Thoracic aorta (tissue), 2 donors: Measurements from ENCODE around the gene BABAM2. TPM values are rescaled to one million over a fixed set of nuclear protein-coding genes. Genes with fewer than 3 reads are reported as not detected.

Experiments
- ATAC-seq: fragments of 150-250 bp; one replicate; pipeline ENCODE4 v1.8.0; 2017; ENCODE audit warnings: low read depth; ENCODE audit not compliant: insufficient number of reproducible peaks, low FRiP score
- DNase-seq: peaks from one replicate; pipeline ENCODE4 v3.0.0-alpha.2; 2020; ENCODE audit warnings: low spot score
- H3K27ac ChIP-seq, 2 donors: fragments of 200-600 bp; sonication (generic); 1 replicate in 1 of 2; 2 replicates in 1 of 2; pipeline ENCODE4 v1.5.1; 2016; ENCODE audit warnings: mild to moderate bottlenecking in 2 of 2, moderate library complexity in 2 of 2
- H3K27me3 ChIP-seq: fragments of 200-600 bp; sonication (generic); replicated peaks from 2 replicates; pipeline ENCODE4 v1.6.0; 2016; ENCODE audit warnings: mild to moderate bottlenecking; ENCODE audit not compliant: insufficient read depth
- H3K36me3 ChIP-seq: fragments of 200-600 bp; sonication (generic); one replicate; pipeline ENCODE4 v1.5.1; 2016
- H3K4me1 ChIP-seq, 2 donors: fragments of 200-600 bp; sonication (generic); 1 replicate in 1 of 2; 2 replicates in 1 of 2; pipeline versions ENCODE4 v1.5.1 to v1.6.0; 2016; ENCODE audit warnings: low read depth in 2 of 2, mild to moderate bottlenecking in 1 of 2; ENCODE audit not compliant: control insufficient read depth in 1 of 2
- H3K4me3 ChIP-seq: fragments of 200-600 bp; sonication (generic); 2 replicates; pipeline ENCODE4 v1.5.1; 2016; ENCODE audit warnings: mild to moderate bottlenecking
- H3K9me3 ChIP-seq: fragments of 200-600 bp; sonication (generic); 2 replicates; pipeline ENCODE4 v1.5.1; 2016
- CTCF ChIP-seq: fragments of 200-600 bp; sonication (generic); IDR thresholded peaks from one replicate; pipeline ENCODE4 v1.5.1; 2019; ENCODE audit warnings: antibody characterized with exemption
- total RNA-seq, 2 donors: library from RNA; depleted of rRNA; stranded (reverse); fragments of >200 nt; gene quantifications; one replicate each; pipeline versions ENCODE4 v1.1.0 to v1.2.3, GENCODE V29; 2016

Gene BABAM2
- total RNA-seq, 2 donors from 2014 or later: 24.7 to 32.8 TPM

GRCh38 chr2:28083476-28083875 lies 192.9 kb downstream of the BABAM2 start:
- no peak for ATAC-seq
- Histone ChIP-seq H3K27me3 (no peaks in the 10 kb centered on the region), H3K4me3 (no peak overlapping the region), H3K36me3 (no peaks in the 10 kb centered on the region), H3K9me3 (no peaks in the 10 kb centered on the region), H3K4me1 (peaks cover 8 to 19% of the 10 kb centered on the region in 2 donors), H3K27ac (no peak overlapping the region)
- no peak for DNase-seq
- TF ChIP-seq CTCF: no peak

- Histone ChIP-seq H3K9me3 (no peaks in the 10 kb centered on the region), H3K4me1 (peaks cover 8 to 19% of the 10 kb centered on the region in 2 donors), H3K27me3 (no peaks in the 10 kb centered on the region), H3K36me3 (no peaks in the 10 kb centered on the region), H3K4me3 (no peak overlapping the region), H3K27ac (no peak overlapping the region)
- DNase-seq: no peak
- ATAC-seq: no peak
- TF ChIP-seq CTCF: no peak
Observed at GRCh38 chr2:28084564-28084963, 194.0 kb downstream of the BABAM2 start.

GRCh38 chr2:28085201-28085600 lies 194.7 kb downstream of the BABAM2 start:
- no peak for TF ChIP-seq CTCF
- Histone ChIP-seq H3K4me3 (no peak overlapping the region), H3K27me3 (no peaks in the 10 kb centered on the region), H3K36me3 (no peaks in the 10 kb centered on the region), H3K27ac (no peak overlapping the region), H3K4me1 (peaks cover 6 to 15% of the 10 kb centered on the region in 2 donors), H3K9me3 (no peaks in the 10 kb centered on the region)
- ATAC-seq: no peak
- DNase-seq: no peak

- H3K9me3 ChIP-seq: no peaks in the 10 kb centered on the region
- TF ChIP-seq CTCF: no peak
- DNase-seq (no peak), ATAC-seq (no peak)
- no peaks in the 10 kb centered on the region for H3K36me3 ChIP-seq
- H3K27ac ChIP-seq: no peak overlapping the region
- H3K4me1 ChIP-seq: peaks cover 0 to 1% of the 10 kb centered on the region in 2 donors
- no peaks in the 10 kb centered on the region for H3K27me3 ChIP-seq
- no peak overlapping the region for H3K4me3 ChIP-seq
Observed at GRCh38 chr2:28086611-28087010, 196.1 kb downstream of the BABAM2 start.

- Histone ChIP-seq H3K4me1 (no peaks in the 10 kb centered on the region), H3K9me3 (no peaks in the 10 kb centered on the region), H3K4me3 (no peak overlapping the region), H3K27ac (no peak overlapping the region), H3K27me3 (no peaks in the 10 kb centered on the region), H3K36me3 (no peaks in the 10 kb centered on the region)
- ATAC-seq (no peak), DNase-seq (no peak)
- no peak for TF ChIP-seq CTCF
Observed at GRCh38 chr2:28088970-28089369, 198.4 kb downstream of the BABAM2 start.
